ENCODE results near the gene RBM14. TPM values are rescaled to one million over a fixed set of nuclear protein-coding genes. Genes with fewer than 3 reads are reported as not detected.

The RBM14 gene
- total RNA-seq, 4 donors from 2014 or later, result 25.8 to 49.3 (median 39.6) TPM

DNA sequence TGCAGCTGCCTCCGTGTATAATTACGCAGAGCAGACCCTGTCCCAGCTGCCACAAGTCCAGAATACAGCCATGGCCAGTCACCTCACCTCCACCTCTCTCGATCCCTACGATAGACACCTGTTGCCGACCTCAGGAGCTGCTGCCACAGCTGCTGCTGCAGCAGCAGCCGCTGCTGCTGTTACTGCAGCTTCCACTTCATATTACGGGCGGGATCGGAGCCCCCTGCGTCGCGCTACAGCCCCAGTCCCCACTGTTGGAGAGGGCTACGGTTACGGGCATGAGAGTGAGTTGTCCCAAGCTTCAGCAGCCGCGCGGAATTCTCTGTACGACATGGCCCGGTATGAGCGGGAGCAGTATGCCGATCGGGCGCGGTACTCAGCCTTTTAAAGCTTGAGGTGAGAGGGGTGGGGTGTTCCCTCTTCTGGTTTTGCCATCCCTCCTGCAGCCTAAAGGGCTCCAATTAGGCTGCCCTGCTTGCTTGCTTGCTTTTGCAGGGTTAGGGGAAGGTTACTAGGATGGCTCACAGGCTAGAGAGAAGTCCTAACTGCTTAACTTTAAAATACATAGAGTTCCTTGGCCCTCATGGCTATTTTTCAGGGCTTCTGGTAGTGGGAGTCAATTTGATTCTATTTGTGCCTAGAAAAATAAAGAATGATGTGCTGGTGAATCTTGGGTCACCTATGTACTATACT is 27.5 kb downstream of the RBM14 start:
- no peak for TF ChIP-seq CTCF (IDR thresholded peaks at IDR 0.05; ENCODE audit: low read depth)

GRCh38 chr11:66646828-66647227 is 30.4 kb downstream of the RBM14 start:
- TF ChIP-seq CTCF (IDR thresholded peaks at IDR 0.05; ENCODE audit: low read depth), result no peak

DNA sequence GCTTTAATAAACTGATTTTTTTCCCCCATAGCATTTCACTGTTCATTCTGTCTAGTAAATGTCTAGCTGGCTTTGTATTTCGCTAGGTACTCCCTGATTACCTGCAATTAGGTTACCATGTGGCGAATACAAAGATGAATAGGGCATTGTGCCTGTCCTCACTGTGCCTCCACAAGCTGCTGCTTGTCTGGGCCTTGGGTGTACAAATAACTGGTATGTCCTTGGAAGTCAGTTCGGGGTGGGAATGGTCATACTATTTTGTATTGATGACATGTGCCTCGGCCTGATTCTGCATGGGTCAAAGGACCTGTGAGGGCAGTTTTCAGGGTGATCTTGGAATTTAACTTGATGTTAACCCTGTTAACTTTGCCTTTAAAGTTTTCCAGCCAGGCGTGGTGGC is 33.5 kb downstream of the RBM14 start:
- no peak for TF ChIP-seq CTCF (IDR thresholded peaks at IDR 0.05; ENCODE audit: low read depth)

DNA sequence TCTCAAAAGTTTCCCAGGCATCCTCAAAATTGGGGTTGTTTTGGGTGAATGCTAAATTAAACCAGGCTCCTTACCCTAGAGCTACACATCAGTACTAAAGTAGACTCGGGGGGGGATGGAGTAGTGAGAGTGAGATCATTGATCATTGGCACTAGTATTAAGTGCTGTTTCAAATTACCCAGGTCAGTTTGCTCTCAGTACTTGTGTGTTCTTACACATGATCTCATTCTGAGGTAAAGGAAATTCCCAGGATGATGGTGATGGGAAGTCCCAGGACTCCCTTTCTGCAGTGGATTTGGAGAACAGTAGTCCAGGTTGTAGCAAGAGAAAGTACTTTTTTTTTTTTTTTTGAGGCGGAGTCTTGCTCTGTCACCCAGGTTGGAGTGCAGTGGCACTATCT is 34.6 kb downstream of the RBM14 start:
- TF ChIP-seq CTCF (IDR thresholded peaks at IDR 0.05; ENCODE audit: low read depth), result no peak

GRCh38 chr11:66652651-66653050 is 36.2 kb downstream of the RBM14 start:
- no peak for TF ChIP-seq CTCF (IDR thresholded peaks at IDR 0.05; ENCODE audit: low read depth)

DNA sequence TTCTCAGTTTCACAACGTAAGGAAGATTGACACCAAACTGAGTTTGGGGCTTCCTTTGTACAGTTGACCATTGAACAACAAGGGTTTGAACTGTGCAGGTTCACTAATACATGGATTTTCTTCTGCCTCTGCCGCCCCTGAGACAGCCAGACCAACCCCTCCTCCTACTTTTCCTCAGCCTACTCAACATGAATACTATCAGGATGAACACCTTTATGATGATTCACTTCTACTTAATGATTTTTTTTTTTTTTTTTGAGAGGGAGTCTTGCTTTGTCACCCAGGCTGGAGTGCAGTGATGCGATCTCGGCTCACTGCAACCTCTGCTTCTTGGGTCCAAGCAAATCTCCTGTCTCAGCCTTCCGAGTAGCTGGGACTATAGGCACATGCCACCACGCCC is 36.7 kb downstream of the RBM14 start:
- TF ChIP-seq CTCF (IDR thresholded peaks at IDR 0.05; ENCODE audit: low read depth), result no peak

- no peak for TF ChIP-seq CTCF (IDR thresholded peaks at IDR 0.05; ENCODE audit: low read depth)
Observed at GRCh38 chr11:66659763-66660162, 43.3 kb downstream of the RBM14 start.

Data from subcutaneous adipose tissue (tissue), 4 donors.